Nephron progenitor cell (in vitro differentiated cells): ENCODE data around the gene DIPK1B.
A peak's percentile ranks its signal among the peaks of the same experiment; 100 is the strongest.

ENCODE experiments used
- DNase-seq: peaks from one replicate; pipeline ENCODE4 v3.0.0; 2021
- H3K27ac Mint-ChIP-seq: 2 replicates; pipeline ENCODE4 v1.8.0; 2021; ENCODE audit warnings: mild to moderate bottlenecking, moderate library complexity, mixed read lengths
- H3K27me3 Mint-ChIP-seq: 2 replicates; pipeline ENCODE4 v1.8.0; 2021; ENCODE audit warnings: mild to moderate bottlenecking, low read depth, mixed read lengths; ENCODE audit not compliant: poor library complexity
- H3K36me3 Mint-ChIP-seq: 2 replicates; pipeline ENCODE4 v1.8.0; 2021; ENCODE audit warnings: low read depth, mixed read lengths
- H3K4me1 Mint-ChIP-seq: 2 replicates; pipeline ENCODE4 v1.8.0; 2021; ENCODE audit warnings: mixed read lengths
- H3K4me3 Mint-ChIP-seq: 2 replicates; pipeline ENCODE4 v1.8.0; 2021; ENCODE audit warnings: mild to moderate bottlenecking, moderate library complexity, mixed read lengths
- H3K9me3 Mint-ChIP-seq: 2 replicates; pipeline ENCODE4 v1.8.0; 2021; ENCODE audit warnings: mild to moderate bottlenecking, moderate library complexity, mixed read lengths
- TF ChIP-seq, protein P1 (sequence below): fragments of 200-600 bp; sonication (generic); IDR thresholded peaks from 2 replicates; pipeline ENCODE4 v1.5.0; 2021; ENCODE audit warnings: antibody characterized with exemption

Gene DIPK1B

DNA sequence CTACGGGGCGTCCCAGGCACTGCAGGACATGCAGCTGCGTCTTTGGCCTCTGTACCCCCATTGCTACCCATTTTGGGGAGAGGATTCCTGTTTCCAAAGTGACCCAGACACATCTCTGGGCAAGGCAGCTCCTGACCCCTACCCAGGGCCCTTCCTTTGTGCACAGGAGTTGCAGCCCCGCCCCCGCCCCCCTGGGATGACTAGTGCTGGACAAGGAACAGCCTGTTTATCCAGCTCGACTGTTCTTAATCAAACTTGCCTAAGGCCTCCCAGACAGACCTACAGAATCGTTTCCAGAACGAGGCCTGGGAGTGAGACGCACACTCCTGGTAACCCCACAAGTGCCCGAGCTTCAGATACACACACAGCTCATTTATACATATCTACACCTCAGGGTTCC lies 13.2 kb downstream of the DIPK1B start:
- Mint-ChIP-seq H3K36me3 (peaks cover 34% of the 10 kb centered on the region), H3K4me3 (peak overlapping the region; percentile 98), H3K4me1 (peaks cover 35% of the 10 kb centered on the region), H3K27ac (peak overlapping the region; percentile 52), H3K27me3 (peaks cover 8% of the 10 kb centered on the region), H3K9me3 (no peaks in the 10 kb centered on the region)
- DNase-seq = no peak
- TF ChIP-seq, protein P1, sequence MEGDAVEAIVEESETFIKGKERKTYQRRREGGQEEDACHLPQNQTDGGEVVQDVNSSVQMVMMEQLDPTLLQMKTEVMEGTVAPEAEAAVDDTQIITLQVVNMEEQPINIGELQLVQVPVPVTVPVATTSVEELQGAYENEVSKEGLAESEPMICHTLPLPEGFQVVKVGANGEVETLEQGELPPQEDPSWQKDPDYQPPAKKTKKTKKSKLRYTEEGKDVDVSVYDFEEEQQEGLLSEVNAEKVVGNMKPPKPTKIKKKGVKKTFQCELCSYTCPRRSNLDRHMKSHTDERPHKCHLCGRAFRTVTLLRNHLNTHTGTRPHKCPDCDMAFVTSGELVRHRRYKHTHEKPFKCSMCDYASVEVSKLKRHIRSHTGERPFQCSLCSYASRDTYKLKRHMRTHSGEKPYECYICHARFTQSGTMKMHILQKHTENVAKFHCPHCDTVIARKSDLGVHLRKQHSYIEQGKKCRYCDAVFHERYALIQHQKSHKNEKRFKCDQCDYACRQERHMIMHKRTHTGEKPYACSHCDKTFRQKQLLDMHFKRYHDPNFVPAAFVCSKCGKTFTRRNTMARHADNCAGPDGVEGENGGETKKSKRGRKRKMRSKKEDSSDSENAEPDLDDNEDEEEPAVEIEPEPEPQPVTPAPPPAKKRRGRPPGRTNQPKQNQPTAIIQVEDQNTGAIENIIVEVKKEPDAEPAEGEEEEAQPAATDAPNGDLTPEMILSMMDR = no peak

DNA sequence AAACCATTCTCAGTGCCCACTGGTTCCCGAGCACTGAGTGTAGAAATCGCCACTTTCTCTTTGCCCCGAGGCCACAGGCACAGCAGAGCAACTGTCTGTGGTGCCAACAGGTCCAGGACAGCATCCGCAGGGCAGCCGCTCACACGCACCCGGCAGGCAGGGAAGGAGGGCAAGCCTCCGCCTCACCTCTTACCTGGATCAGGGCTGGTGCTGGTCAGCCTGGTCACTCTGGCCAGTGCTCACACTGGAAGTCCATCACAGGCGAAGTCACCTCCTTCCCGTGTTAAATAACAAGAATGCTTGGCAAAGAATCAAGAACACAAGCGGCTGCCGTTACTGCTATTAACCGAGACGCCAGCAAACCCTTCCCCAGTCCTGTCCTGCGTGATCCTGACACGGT lies 13.7 kb downstream of the DIPK1B start:
- TF ChIP-seq, protein P1 = no peak
- H3K9me3 Mint-ChIP-seq = no peaks in the 10 kb centered on the region
- peaks cover 8% of the 10 kb centered on the region for H3K27me3 Mint-ChIP-seq
- peaks cover 37% of the 10 kb centered on the region for H3K4me1 Mint-ChIP-seq
- H3K4me3 Mint-ChIP-seq = peak overlapping the region; percentile 98
- H3K36me3 Mint-ChIP-seq = peaks cover 36% of the 10 kb centered on the region
- H3K27ac Mint-ChIP-seq = peak overlapping the region; percentile 52
- no peak for DNase-seq

DNA sequence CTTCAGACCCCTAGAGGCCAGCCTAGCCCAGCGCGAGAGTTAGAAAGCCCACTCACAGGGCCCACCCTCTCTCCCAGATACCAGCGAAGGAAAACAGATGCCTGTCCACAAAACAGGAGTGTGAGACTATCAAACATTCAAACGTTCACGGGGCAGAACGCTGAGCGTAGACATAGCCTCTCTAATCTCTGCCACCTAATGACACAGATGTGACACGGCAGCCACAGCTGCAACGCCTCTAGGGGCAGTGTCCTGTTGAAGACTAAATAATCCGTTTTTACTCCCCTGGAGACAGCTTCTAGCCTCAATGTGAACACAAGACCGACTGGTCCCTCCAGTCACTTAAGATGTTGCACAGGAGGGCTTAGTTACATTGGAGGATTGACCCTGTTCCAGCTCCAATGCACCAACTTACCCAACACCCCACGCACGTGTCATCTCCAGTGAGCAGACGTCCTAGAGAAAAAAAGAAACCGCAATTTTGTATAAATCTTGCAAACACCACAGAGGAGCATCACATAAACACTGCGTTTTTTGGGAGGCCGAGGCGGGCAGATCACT lies 14.3 kb downstream of the DIPK1B start:
- Mint-ChIP-seq H3K27ac (peak overlapping the region; percentile 52), H3K27me3 (peaks cover 10% of the 10 kb centered on the region), H3K36me3 (peaks cover 36% of the 10 kb centered on the region), H3K9me3 (no peaks in the 10 kb centered on the region), H3K4me3 (peak overlapping the region; percentile 98), H3K4me1 (peaks cover 35% of the 10 kb centered on the region)
- TF ChIP-seq, protein P1 = peak; percentile 27
- DNase-seq = no peak

DNA sequence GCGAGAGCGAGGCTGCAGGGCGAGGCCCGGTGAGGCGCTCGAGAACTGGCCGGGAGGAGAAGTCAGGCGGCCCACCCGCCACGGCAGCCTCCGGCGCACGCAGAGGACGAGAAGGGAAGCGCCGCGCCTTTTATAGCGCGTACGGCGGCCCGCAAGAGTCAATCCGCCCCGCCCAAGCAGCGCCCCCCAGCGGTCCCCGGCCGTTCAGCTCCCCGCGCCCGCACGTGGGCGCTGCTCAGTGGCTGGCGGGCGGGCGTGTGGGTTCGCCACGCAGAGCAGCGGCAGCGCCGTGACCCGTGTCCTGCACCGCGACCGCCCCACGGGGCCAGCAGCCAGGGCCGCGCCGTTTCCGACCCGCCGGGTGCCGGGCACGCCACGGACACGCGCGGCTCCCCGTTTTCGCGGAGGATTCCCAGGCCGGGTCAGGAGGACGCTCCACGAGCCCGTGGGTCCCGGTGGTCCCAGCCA lies 15.7 kb downstream of the DIPK1B start:
- peaks cover 44% of the 10 kb centered on the region for H3K4me1 Mint-ChIP-seq
- peak overlapping the region; percentile 98 for H3K4me3 Mint-ChIP-seq
- peaks cover 13% of the 10 kb centered on the region for H3K27me3 Mint-ChIP-seq
- peaks cover 36% of the 10 kb centered on the region for H3K36me3 Mint-ChIP-seq
- DNase-seq = peak; percentile 94
- no peaks in the 10 kb centered on the region for H3K9me3 Mint-ChIP-seq
- no peak overlapping the region for H3K27ac Mint-ChIP-seq
- TF ChIP-seq, protein P1 = peak; percentile 71

DNA sequence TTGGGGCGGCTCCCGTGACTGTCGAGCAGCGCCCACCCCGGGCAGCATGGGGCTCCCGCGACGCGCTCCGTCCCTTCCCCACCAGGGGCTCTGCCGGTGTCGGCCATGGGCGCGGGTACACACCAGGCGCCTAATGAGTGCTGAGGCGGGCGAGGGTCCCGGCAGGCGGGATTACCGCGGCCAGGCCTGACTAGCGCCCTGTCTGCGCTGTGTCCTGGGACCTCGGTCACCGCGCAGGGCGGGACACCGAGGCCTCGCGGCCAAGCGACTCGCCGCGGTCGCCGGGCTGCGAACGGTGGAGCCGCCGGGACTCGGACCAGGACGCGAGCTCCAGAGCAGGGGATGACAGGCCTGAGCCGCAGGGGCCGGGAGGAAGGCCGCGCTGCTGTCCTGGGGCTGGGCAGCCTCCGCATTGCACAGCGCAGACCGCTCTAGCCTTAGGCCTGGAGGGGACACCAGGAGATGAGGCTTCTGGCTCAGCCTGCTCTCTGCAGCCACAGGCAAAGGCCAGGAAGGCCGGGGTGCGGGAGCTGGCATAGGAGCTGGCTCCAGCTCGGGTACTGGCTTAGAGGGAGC lies 16.3 kb downstream of the DIPK1B start:
- Mint-ChIP-seq H3K27ac (no peak overlapping the region), H3K27me3 (peaks cover 16% of the 10 kb centered on the region), H3K36me3 (peaks cover 35% of the 10 kb centered on the region), H3K4me3 (peak overlapping the region; percentile 75), H3K4me1 (peaks cover 44% of the 10 kb centered on the region), H3K9me3 (no peaks in the 10 kb centered on the region)
- TF ChIP-seq, protein P1 = no peak
- peak; percentile 67 for DNase-seq

DNA sequence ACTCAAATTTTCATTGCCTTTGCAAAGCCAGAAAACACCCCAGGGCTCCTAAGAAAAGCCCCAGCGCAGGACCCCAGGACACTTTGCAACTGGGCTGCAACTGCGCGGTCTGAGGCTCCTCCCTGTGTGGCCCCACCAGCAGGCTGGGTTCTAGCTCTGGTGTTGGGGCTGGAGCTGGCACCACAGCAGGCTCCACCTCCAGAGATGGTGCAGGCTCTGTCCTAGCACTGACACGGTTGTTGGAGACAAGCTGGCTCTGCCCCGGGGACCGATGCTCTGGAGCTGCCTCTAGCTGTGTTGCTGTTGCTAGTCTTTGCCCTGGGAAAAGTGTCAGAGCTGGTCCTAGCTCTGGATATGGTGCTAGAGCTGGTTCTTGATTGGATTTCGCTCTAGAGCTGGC lies 16.8 kb downstream of the DIPK1B start:
- TF ChIP-seq, protein P1 = no peak
- Mint-ChIP-seq H3K27ac (no peak overlapping the region), H3K27me3 (peaks cover 16% of the 10 kb centered on the region), H3K4me1 (peaks cover 43% of the 10 kb centered on the region), H3K36me3 (peaks cover 30% of the 10 kb centered on the region), H3K4me3 (peak overlapping the region; percentile 75), H3K9me3 (no peaks in the 10 kb centered on the region)
- no peak for DNase-seq
